Lower leg skin (tissue), 3 donors: ENCODE data around the gene TTC39B.

Experiments
- POLR2A ChIP-seq, 2 donors: fragments of 450-650 bp; IDR thresholded peaks; one replicate each; pipeline ENCODE4 v1.6.1; 2016 to 2017; ENCODE audit warnings: antibody characterized with exemption in 2 of 2, mild to moderate bottlenecking in 1 of 2, moderate library complexity in 1 of 2
- TF ChIP-seq, protein P1 (sequence below), 3 donors: fragments of 450-650 bp; IDR thresholded peaks; one replicate each; pipeline ENCODE4 v1.5.1; 2016; ENCODE audit warnings: antibody characterized with exemption in 3 of 3, mild to moderate bottlenecking in 3 of 3, moderate library complexity in 2 of 3

DNA sequence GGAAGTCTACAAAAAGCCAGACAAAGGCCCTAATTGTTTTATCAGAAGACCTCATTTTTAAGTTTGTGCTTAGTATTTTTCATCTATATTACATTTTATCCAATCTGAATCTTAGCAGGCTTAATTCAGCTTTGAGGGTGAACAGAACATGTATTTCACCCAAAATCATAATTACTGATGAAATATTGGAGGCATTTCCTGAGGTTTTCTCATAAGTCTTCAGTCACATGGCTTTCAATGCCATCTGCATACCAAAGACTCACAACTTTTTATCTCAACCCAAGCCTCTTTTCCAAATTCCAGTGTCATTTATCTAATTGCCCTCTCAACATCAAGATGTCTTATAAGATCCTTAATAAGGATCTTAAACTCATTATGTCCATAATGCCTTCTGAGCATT, 150.8 kb downstream of the TTC39B start:
- no peak for TF ChIP-seq POLR2A (IDR thresholded peaks at IDR 0.05)
- TF ChIP-seq, protein P1, sequence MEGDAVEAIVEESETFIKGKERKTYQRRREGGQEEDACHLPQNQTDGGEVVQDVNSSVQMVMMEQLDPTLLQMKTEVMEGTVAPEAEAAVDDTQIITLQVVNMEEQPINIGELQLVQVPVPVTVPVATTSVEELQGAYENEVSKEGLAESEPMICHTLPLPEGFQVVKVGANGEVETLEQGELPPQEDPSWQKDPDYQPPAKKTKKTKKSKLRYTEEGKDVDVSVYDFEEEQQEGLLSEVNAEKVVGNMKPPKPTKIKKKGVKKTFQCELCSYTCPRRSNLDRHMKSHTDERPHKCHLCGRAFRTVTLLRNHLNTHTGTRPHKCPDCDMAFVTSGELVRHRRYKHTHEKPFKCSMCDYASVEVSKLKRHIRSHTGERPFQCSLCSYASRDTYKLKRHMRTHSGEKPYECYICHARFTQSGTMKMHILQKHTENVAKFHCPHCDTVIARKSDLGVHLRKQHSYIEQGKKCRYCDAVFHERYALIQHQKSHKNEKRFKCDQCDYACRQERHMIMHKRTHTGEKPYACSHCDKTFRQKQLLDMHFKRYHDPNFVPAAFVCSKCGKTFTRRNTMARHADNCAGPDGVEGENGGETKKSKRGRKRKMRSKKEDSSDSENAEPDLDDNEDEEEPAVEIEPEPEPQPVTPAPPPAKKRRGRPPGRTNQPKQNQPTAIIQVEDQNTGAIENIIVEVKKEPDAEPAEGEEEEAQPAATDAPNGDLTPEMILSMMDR (IDR thresholded peaks at IDR 0.05) = no peak
